Gastrocnemius medialis (tissue), 4 donors: Measurements from ENCODE around the gene SEC11C.

Source experiments
- CTCF ChIP-seq, 5 experiments: fragments of 450-650 bp in 3 of 5; fragments of 200-600 bp in 2 of 5; sonication (generic) in 2 of 5; IDR thresholded peaks in 4 of 5; conservative IDR thresholded peaks in 1 of 5; 1 replicate in 4 of 5; 2 replicates in 1 of 5; pipeline ENCODE4 v1.5.1; 2016 to 2019; ENCODE audit warnings: antibody characterized with exemption in 5 of 5, mild to moderate bottlenecking in 3 of 5, moderate library complexity in 3 of 5
- POLR2A ChIP-seq, 2 donors: fragments of 450-650 bp; IDR thresholded peaks; one replicate each; pipeline ENCODE4 v1.6.1; 2017; ENCODE audit warnings: antibody characterized with exemption in 2 of 2, mild to moderate bottlenecking in 2 of 2, moderate library complexity in 2 of 2

GRCh38 chr18:59129951-59130703, 9.6 kb upstream of the SEC11C start:
- TF ChIP-seq POLR2A (IDR thresholded peaks at IDR 0.05) (no peak), CTCF (IDR thresholded peaks at IDR 0.05 in 4 of 5, conservative IDR thresholded peaks at IDR 0.05 in 1 of 5) (no peak)
